ENCODE results near the gene MXI1.

DNA sequence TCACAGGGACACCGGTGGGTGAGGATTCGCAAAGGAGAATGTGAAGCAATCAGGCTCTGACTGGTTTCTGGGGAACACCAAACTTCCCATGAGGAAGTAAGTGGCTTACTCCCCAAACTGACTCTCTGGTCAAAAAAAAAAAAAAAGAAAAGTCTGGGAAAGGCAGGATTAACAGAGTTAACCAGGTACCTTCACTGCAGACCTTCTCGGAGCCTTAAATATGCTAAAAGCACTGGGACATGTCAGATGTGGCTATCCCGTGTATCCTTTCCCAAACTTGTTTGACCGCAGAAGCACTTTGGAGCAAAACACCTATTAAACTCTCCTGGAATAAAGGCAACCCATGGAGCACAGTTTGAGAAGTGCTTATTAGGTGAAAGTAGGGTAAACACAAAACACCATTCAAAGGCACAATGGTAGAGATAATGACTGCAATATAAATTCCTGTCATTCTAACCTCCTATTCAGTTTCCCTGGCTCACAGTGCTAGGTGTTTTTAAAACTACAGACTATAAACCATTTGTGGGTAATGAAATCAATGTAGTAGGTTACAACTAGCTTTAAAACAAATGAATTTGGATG is 44.1 kb upstream of the MXI1 start:
- no peak for TF ChIP-seq EZH2 (IDR thresholded peaks at IDR 0.05)
- TF ChIP-seq POLR2AphosphoS5 (IDR thresholded peaks at IDR 0.05; ENCODE audit: borderline replicate concordance, low read depth, low read length), result no peak

Data from SK-N-MC (cell line).